C4-2B (cell line): ENCODE data around the gene CRACR2B.

Experiments
- H3K27ac ChIP-seq: fragments of 450-650 bp; 2 replicates; pipeline ENCODE4 v1.5.1; 2017
- ZFX ChIP-seq: fragments of 450-650 bp; IDR thresholded peaks from 2 replicates; pipeline ENCODE4 v1.6.1; 2017
- TF ChIP-seq, protein P1 (sequence below): fragments of 450-650 bp; conservative IDR thresholded peaks from 2 replicates; pipeline ENCODE4 v1.5.1; 2017; ENCODE audit warnings: mild to moderate bottlenecking

CRACR2B gene

GRCh38 chr11:821512-822371 lies 6.0 kb upstream of the CRACR2B start:
- TF ChIP-seq ZFX = no peak
- TF ChIP-seq, protein P1, sequence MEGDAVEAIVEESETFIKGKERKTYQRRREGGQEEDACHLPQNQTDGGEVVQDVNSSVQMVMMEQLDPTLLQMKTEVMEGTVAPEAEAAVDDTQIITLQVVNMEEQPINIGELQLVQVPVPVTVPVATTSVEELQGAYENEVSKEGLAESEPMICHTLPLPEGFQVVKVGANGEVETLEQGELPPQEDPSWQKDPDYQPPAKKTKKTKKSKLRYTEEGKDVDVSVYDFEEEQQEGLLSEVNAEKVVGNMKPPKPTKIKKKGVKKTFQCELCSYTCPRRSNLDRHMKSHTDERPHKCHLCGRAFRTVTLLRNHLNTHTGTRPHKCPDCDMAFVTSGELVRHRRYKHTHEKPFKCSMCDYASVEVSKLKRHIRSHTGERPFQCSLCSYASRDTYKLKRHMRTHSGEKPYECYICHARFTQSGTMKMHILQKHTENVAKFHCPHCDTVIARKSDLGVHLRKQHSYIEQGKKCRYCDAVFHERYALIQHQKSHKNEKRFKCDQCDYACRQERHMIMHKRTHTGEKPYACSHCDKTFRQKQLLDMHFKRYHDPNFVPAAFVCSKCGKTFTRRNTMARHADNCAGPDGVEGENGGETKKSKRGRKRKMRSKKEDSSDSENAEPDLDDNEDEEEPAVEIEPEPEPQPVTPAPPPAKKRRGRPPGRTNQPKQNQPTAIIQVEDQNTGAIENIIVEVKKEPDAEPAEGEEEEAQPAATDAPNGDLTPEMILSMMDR = no peak
- peak overlapping the region; percentile 80 for H3K27ac ChIP-seq

- peak overlapping the region; percentile 98 for H3K27ac ChIP-seq
- no peak for TF ChIP-seq ZFX
- TF ChIP-seq, protein P1 = no peak
These were observed 4.1 kb upstream of the CRACR2B start for GRCh38 chr11:823441-824291.

DNA sequence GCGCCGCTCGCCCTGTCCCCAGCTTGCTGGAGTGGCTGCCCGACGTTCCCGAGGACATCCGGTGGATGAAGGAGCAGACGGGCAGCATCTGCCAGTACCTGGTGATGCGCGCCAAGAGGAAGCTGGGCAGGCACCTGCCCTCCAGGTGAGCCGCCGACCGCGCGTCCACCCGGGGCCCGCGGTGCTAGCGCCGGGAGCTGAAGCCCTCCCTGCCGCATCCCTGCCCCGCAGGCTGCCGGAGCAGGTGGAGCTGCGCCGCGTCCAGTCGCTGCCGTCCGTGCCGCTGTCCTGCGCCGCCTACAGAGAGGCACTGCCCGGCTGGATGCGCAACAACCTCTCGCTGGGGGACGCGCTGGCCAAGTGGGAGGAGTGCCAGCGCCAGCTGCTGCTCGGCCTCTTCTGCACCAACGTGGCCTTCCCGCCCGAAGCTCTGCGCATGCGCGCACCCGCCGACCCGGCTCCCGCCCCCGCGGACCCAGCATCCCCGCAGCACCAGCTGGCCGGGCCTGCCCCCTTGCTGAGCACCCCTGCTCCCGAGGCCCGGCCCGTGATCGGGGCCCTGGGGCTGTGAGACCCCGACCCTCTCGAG lies 3.3 kb upstream of the CRACR2B start:
- H3K27ac ChIP-seq = peak overlapping the region; percentile 98
- TF ChIP-seq, protein P1 = no peak
- 0 out of 2 replicates have a peak, but pooled peaks have one; percentile 14 for TF ChIP-seq ZFX

DNA sequence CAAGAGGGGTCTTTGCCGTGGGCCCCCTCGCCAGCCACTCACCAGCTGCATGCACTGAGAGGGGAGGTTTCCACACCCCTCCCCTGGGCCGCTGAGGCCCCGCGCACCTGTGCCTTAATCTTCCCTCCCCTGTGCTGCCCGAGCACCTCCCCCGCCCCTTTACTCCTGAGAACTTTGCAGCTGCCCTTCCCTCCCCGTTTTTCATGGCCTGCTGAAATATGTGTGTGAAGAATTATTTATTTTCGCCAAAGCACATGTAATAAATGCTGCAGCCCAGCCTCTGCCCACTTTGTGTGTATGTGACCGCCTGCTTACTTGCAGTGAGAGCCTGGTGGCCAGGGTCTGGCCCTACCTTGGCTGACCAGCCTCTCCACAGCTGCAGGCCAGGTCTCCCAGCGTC lies 2.8 kb upstream of the CRACR2B start:
- H3K27ac ChIP-seq = peak overlapping the region; percentile 98

DNA sequence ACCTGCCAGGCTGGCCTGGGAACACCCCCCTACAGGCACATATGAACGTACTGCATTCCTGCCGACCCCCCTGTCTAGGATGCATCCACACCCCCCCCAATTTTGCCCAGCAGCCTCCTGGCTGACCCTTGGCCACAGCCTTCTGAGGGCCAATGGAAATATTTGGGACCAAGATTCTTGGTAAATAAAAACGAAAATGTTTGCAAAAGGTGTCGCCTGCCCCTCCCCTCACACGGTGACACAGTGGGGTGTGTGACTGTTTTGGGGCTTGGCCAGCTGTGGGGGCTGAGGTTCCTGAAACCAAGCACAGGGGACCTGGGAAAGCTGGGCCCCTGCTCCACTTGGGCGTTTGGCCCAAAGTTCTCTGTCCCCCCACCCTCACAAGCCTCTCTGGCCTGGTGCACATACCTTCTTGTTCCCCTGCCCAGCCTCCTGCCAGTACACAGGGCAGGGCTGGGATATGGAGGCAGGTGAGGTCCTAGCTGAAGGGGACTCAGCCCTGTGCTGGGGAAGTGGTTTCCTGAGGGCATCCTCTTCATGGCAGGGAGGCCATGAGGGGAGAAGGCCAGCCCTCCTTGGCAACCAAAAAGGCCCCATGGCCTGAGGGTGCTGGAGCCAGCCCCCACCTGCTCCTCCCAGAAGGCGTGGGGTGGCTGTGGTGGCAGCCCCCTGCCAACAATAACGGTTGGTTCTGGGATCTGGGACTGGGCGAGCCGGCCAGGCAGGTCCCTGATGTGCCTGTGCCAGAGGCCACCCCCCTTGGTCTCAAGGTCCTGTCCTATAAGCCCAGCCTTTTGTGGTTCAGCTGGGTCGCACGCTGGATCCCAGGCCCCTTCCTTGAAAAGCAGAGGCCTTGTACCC lies 2.1 kb upstream of the CRACR2B start:
- H3K27ac ChIP-seq = peak overlapping the region; percentile 98
- TF ChIP-seq, protein P1 = no peak
- TF ChIP-seq ZFX = no peak

More for the DNA sequence above, 2.8 kb upstream of the CRACR2B start:
- TF ChIP-seq ZFX = no peak
- TF ChIP-seq, protein P1 = no peak

DNA sequence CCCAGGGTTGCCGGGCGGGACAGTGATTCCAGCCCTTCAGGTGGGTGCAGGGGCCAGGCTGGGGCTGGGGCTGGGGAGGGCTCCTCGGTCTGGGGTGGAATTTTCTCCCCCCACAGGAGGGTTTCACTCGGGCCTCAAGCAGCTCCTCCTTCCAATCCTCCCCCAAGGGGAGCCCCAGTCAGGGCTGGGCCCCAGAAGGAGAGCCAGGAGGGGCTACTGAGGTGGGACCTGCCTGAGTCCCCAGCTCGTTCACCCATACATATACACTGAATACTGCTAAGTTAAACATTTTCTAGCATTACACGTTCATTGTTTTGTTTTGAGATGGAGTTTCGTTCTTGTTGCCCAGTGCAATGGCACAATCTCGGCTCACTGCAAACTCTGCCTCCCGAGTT lies 1.5 kb upstream of the CRACR2B start:
- peak overlapping the region; percentile 98 for H3K27ac ChIP-seq
- TF ChIP-seq, protein P1 = no peak
- TF ChIP-seq ZFX = no peak
